ENCODE measurements around the gene MYO3A.

- TF ChIP-seq EP300 (IDR thresholded peaks at IDR 0.05) = no peak
- no peak for TF ChIP-seq CTCF (IDR thresholded peaks at IDR 0.05)
These were observed 239.8 kb downstream of the MYO3A start for GRCh38 chr10:26173837-26174236.

Measured in tibial nerve (tissue), 4 donors.